HEK293 (cell line): ENCODE results near the gene FAM76A.

ENCODE experiments used
- GLI2 ChIP-seq: fragments of 450-650 bp; formaldehyde crosslinking; IDR thresholded peaks from 2 replicates; pipeline ENCODE4; 2017; ENCODE audit warnings: missing biosample characterization, missing genetic modification characterization, low read depth, borderline replicate concordance
- IKZF3 ChIP-seq: fragments of 450-650 bp; IDR thresholded peaks from 2 replicates; pipeline ENCODE4 v1.5.0; 2018; ENCODE audit warnings: missing biosample characterization, mild to moderate bottlenecking, missing genetic modification characterization, moderate library complexity
- SP2 ChIP-seq: fragments of 450-650 bp; formaldehyde crosslinking; IDR thresholded peaks from 2 replicates; pipeline ENCODE4 v1.5.1; 2016; ENCODE audit warnings: missing biosample characterization, missing genetic modification characterization
- ZBTB17 ChIP-seq: fragments of 450-650 bp; formaldehyde crosslinking; IDR thresholded peaks from 2 replicates; pipeline ENCODE4 v1.5.1; 2016; ENCODE audit warnings: missing biosample characterization, missing genetic modification characterization
- ZBTB21 ChIP-seq: fragments of 450-650 bp; formaldehyde crosslinking; IDR thresholded peaks from 2 replicates; pipeline ENCODE4 v1.5.1; 2017; ENCODE audit warnings: missing biosample characterization, missing genetic modification characterization
- ZBTB7A ChIP-seq: fragments of 450-650 bp; formaldehyde crosslinking; IDR thresholded peaks from 2 replicates; pipeline ENCODE4 v1.5.1; 2016; ENCODE audit warnings: low read depth, missing biosample characterization, missing genetic modification characterization
- ZFP3 ChIP-seq: fragments of 450-650 bp; formaldehyde crosslinking; IDR thresholded peaks from 2 replicates; pipeline ENCODE4 v1.5.1; 2016; ENCODE audit warnings: low read depth, missing biosample characterization, missing genetic modification characterization
- ZFP37 ChIP-seq: fragments of 450-650 bp; formaldehyde crosslinking; IDR thresholded peaks from 2 replicates; pipeline ENCODE4 v1.5.1; 2016; ENCODE audit warnings: missing biosample characterization, missing genetic modification characterization
- ZFP41 ChIP-seq: fragments of 450-650 bp; formaldehyde crosslinking; IDR thresholded peaks from 2 replicates; pipeline ENCODE4 v1.5.1; 2016; ENCODE audit warnings: missing biosample characterization, missing genetic modification characterization, borderline replicate concordance
- ZIC2 ChIP-seq: fragments of 450-650 bp; formaldehyde crosslinking; IDR thresholded peaks from 2 replicates; pipeline ENCODE4 v1.5.1; 2016; ENCODE audit warnings: missing biosample characterization, missing genetic modification characterization
- ZNF2 ChIP-seq: fragments of 450-650 bp; formaldehyde crosslinking; IDR thresholded peaks from 2 replicates; pipeline ENCODE4 v1.5.1; 2016; ENCODE audit warnings: missing biosample characterization, missing genetic modification characterization
- ZNF223 ChIP-seq: fragments of 450-650 bp; formaldehyde crosslinking; IDR thresholded peaks from 2 replicates; pipeline ENCODE4 v1.5.1; 2016; ENCODE audit warnings: missing biosample characterization, missing genetic modification characterization
- ZNF23 ChIP-seq: fragments of 450-650 bp; formaldehyde crosslinking; IDR thresholded peaks from 2 replicates; pipeline ENCODE4 v1.5.1; 2016; ENCODE audit warnings: missing biosample characterization, missing genetic modification characterization, borderline replicate concordance
- ZNF274 ChIP-seq, 2 experiments: fragments of 200-500 bp in 1 of 2; fragments of 450-650 bp in 1 of 2; sonication (Bioruptor generic) in 1 of 2; formaldehyde crosslinking in 1 of 2; IDR thresholded peaks; 2 replicates each; pipeline versions ENCODE4 v1.5.1 to v1.6.1; 2014 to 2016; ENCODE audit warnings: borderline replicate concordance in 1 of 2, inconsistent platforms in 1 of 2, low read length in 1 of 2, missing biosample characterization in 1 of 2, missing genetic modification characterization in 1 of 2
- ZNF404 ChIP-seq: fragments of 450-650 bp; formaldehyde crosslinking; IDR thresholded peaks from 2 replicates; pipeline ENCODE4 v1.5.1; 2017; ENCODE audit warnings: missing biosample characterization, missing genetic modification characterization
- ZNF48 ChIP-seq: fragments of 450-650 bp; formaldehyde crosslinking; IDR thresholded peaks from 2 replicates; pipeline ENCODE4 v1.5.1; 2016; ENCODE audit warnings: missing biosample characterization, missing genetic modification characterization
- ZNF501 ChIP-seq: fragments of 450-650 bp; formaldehyde crosslinking; IDR thresholded peaks from 2 replicates; pipeline ENCODE4 v1.5.1; 2016; ENCODE audit warnings: missing biosample characterization, missing genetic modification characterization
- ZNF521 ChIP-seq: fragments of 450-650 bp; formaldehyde crosslinking; IDR thresholded peaks from 2 replicates; pipeline ENCODE4 v1.5.1; 2017; ENCODE audit warnings: missing biosample characterization, mild to moderate bottlenecking, missing genetic modification characterization
- ZNF558 ChIP-seq: fragments of 450-650 bp; formaldehyde crosslinking; IDR thresholded peaks from 2 replicates; pipeline ENCODE4 v1.5.1; 2016; ENCODE audit warnings: missing biosample characterization, missing genetic modification characterization
- ZNF610 ChIP-seq: fragments of 450-650 bp; formaldehyde crosslinking; IDR thresholded peaks from 2 replicates; pipeline ENCODE4 v1.5.1; 2016; ENCODE audit warnings: missing biosample characterization, missing genetic modification characterization, borderline replicate concordance
- ZNF677 ChIP-seq: fragments of 450-650 bp; IDR thresholded peaks from 2 replicates; pipeline ENCODE4 v1.5.0; 2018; ENCODE audit warnings: missing biosample characterization, mild to moderate bottlenecking, missing genetic modification characterization, moderate library complexity
- ZNF701 ChIP-seq: fragments of 450-650 bp; formaldehyde crosslinking; IDR thresholded peaks from 2 replicates; pipeline ENCODE4 v1.5.1; 2016; ENCODE audit warnings: missing biosample characterization, missing genetic modification characterization
- ZNF768 ChIP-seq: fragments of 450-650 bp; formaldehyde crosslinking; IDR thresholded peaks from 2 replicates; pipeline ENCODE4 v1.5.1; 2018; ENCODE audit warnings: missing biosample characterization, mild to moderate bottlenecking, missing genetic modification characterization
- TF ChIP-seq, protein P1 (sequence below): fragments of 450-650 bp; formaldehyde crosslinking; IDR thresholded peaks from 2 replicates; pipeline ENCODE4 v1.5.1; 2016; ENCODE audit warnings: missing biosample characterization, missing genetic modification characterization
- TF ChIP-seq, protein P2 (sequence below): sonication (generic); formaldehyde crosslinking; IDR thresholded peaks from 2 replicates; pipeline ENCODE4 v1.8.1; 2022; ENCODE audit warnings: mild to moderate bottlenecking, moderate library complexity, missing genetic modification reagents
- TF ChIP-seq, protein P3 (sequence below): fragments of 450-650 bp; formaldehyde crosslinking; IDR thresholded peaks from 2 replicates; pipeline ENCODE4 v1.5.1; 2017; ENCODE audit warnings: missing biosample characterization, mild to moderate bottlenecking, missing genetic modification characterization, moderate library complexity
- TF ChIP-seq, protein P4 (sequence below): fragments of 450-650 bp; formaldehyde crosslinking; IDR thresholded peaks from 2 replicates; pipeline ENCODE4 v1.5.1; 2016; ENCODE audit warnings: missing biosample characterization, missing genetic modification characterization
- TF ChIP-seq, protein P5 (sequence below): fragments of 450-650 bp; formaldehyde crosslinking; IDR thresholded peaks from 2 replicates; pipeline ENCODE4 v1.5.1; 2016; ENCODE audit warnings: missing biosample characterization, missing genetic modification characterization

Gene FAM76A

DNA sequence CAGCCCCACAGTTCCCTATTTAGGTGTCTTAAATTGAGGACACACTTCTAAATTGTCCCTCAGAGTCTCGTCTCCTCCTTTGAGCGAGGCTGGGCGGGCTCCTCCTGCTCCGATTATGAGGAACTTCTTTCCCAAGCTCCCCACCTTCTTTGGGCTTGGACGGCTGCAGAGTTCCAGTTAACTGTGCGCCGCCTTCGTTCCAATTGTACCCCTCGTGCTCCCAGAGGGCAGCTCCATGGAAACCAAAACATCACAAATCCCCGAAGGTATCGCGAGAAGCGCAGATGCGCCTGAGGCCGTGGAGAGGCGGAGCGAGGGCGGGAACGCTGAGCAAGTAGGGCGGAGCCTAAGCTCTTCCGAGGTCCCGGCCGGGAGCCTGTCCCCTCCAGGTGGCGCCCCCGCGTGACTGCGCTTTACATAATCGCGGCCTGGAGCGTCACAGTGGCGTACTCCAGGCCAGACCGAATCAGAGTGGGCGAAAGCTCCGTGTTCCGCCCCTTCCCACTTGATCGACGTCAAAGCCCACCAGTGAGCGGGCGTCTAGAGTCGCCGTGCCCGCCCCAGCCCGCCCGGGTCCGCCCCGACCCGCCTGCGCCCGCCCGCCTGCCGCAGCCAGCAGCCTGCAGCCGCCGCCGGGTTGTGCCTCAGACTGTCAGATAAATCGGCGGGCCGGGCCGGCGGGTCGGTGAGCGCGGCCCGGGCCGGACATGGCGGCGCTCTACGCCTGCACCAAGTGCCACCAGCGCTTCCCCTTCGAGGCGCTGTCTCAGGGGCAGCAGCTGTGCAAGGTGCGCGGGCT lies at the start of gene FAM76A (continued):
- TF ChIP-seq, protein P1, sequence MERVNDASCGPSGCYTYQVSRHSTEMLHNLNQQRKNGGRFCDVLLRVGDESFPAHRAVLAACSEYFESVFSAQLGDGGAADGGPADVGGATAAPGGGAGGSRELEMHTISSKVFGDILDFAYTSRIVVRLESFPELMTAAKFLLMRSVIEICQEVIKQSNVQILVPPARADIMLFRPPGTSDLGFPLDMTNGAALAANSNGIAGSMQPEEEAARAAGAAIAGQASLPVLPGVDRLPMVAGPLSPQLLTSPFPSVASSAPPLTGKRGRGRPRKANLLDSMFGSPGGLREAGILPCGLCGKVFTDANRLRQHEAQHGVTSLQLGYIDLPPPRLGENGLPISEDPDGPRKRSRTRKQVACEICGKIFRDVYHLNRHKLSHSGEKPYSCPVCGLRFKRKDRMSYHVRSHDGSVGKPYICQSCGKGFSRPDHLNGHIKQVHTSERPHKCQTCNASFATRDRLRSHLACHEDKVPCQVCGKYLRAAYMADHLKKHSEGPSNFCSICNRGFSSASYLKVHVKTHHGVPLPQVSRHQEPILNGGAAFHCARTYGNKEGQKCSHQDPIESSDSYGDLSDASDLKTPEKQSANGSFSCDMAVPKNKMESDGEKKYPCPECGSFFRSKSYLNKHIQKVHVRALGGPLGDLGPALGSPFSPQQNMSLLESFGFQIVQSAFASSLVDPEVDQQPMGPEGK (tag by site-specific recombination) = peak; percentile 96
- TF ChIP-seq ZFP37 (tag by site-specific recombination) (no peak), ZFP3 (no peak), ZNF677 (tag by site-specific recombination) (no peak), ZNF23 (tag by site-specific recombination) (no peak), ZIC2 (tag by site-specific recombination) (peak; percentile 63), ZNF521 (tag by site-specific recombination) (no peak), ZNF2 (tag by site-specific recombination) (no peak), ZNF404 (tag by site-specific recombination) (no peak), ZBTB21 (tag by site-specific recombination) (peak; percentile 94), SP2 (peak; percentile 98), ZNF223 (no peak), ZNF274 (IDR thresholded peaks at IDR 0.05; ENCODE audit: low read length) (no peak), ZNF274 (tag by site-specific recombination; IDR thresholded peaks at IDR 0.05; ENCODE audit: borderline replicate concordance) (no peak), ZNF610 (tag by site-specific recombination) (no peak), IKZF3 (tag by site-specific recombination) (peak; percentile 21; the same call in 1 of the 2 replicates), ZNF501 (peak; percentile 45; the same call in 1 of the 2 replicates), ZBTB7A (tag by site-specific recombination) (no peak), ZNF48 (no peak), GLI2 (tag by site-specific recombination) (no peak), ZNF558 (no peak), ZNF701 (tag by site-specific recombination) (no peak), ZNF768 (tag by site-specific recombination) (no peak), ZBTB17 (peak; percentile 76), ZFP41 (tag by site-specific recombination) (no peak)
- TF ChIP-seq, protein P2, sequence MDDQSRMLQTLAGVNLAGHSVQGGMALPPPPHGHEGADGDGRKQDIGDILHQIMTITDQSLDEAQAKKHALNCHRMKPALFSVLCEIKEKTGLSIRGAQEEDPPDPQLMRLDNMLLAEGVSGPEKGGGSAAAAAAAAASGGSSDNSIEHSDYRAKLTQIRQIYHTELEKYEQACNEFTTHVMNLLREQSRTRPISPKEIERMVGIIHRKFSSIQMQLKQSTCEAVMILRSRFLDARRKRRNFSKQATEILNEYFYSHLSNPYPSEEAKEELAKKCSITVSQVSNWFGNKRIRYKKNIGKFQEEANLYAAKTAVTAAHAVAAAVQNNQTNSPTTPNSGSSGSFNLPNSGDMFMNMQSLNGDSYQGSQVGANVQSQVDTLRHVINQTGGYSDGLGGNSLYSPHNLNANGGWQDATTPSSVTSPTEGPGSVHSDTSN (CRISPR knock-in tag) = peak; percentile 97
- TF ChIP-seq, protein P3, sequence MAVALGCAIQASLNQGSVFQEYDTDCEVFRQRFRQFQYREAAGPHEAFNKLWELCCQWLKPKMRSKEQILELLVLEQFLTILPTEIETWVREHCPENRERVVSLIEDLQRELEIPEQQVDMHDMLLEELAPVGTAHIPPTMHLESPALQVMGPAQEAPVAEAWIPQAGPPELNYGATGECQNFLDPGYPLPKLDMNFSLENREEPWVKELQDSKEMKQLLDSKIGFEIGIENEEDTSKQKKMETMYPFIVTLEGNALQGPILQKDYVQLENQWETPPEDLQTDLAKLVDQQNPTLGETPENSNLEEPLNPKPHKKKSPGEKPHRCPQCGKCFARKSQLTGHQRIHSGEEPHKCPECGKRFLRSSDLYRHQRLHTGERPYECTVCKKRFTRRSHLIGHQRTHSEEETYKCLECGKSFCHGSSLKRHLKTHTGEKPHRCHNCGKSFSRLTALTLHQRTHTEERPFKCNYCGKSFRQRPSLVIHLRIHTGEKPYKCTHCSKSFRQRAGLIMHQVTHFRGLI (tag by site-specific recombination) = no peak
- TF ChIP-seq, protein P4, sequence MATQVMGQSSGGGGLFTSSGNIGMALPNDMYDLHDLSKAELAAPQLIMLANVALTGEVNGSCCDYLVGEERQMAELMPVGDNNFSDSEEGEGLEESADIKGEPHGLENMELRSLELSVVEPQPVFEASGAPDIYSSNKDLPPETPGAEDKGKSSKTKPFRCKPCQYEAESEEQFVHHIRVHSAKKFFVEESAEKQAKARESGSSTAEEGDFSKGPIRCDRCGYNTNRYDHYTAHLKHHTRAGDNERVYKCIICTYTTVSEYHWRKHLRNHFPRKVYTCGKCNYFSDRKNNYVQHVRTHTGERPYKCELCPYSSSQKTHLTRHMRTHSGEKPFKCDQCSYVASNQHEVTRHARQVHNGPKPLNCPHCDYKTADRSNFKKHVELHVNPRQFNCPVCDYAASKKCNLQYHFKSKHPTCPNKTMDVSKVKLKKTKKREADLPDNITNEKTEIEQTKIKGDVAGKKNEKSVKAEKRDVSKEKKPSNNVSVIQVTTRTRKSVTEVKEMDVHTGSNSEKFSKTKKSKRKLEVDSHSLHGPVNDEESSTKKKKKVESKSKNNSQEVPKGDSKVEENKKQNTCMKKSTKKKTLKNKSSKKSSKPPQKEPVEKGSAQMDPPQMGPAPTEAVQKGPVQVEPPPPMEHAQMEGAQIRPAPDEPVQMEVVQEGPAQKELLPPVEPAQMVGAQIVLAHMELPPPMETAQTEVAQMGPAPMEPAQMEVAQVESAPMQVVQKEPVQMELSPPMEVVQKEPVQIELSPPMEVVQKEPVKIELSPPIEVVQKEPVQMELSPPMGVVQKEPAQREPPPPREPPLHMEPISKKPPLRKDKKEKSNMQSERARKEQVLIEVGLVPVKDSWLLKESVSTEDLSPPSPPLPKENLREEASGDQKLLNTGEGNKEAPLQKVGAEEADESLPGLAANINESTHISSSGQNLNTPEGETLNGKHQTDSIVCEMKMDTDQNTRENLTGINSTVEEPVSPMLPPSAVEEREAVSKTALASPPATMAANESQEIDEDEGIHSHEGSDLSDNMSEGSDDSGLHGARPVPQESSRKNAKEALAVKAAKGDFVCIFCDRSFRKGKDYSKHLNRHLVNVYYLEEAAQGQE = no peak
- TF ChIP-seq, protein P5, sequence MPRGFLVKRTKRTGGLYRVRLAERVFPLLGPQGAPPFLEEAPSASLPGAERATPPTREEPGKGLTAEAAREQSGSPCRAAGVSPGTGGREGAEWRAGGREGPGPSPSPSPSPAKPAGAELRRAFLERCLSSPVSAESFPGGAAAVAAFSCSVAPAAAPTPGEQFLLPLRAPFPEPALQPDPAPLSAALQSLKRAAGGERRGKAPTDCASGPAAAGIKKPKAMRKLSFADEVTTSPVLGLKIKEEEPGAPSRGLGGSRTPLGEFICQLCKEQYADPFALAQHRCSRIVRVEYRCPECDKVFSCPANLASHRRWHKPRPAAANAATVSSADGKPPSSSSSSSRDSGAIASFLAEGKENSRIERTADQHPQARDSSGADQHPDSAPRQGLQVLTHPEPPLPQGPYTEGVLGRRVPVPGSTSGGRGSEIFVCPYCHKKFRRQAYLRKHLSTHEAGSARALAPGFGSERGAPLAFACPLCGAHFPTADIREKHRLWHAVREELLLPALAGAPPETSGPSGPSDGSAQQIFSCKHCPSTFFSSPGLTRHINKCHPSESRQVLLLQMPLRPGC (tag by site-specific recombination) = no peak
